HG02943 (cell line): ENCODE results near the gene SCGB3A1.

Source experiments
- ATAC-seq: cut with Tn5 transposase; IDR thresholded peaks from one replicate; pipeline ENCODE4 v1.9.1; 2021; ENCODE audit warnings: mild to moderate bottlenecking, low read depth, moderate library complexity; ENCODE audit not compliant: unreplicated experiment

The SCGB3A1 gene

GRCh38 chr5:180591311-180591887 lies at the start of gene SCGB3A1:
Gene SCGB3A1 (minus strand): TSS chr5:180591499. CDS start chr5:180591462, 37 bp downstream.
- ATAC-seq: no peak

- ATAC-seq: no peak
These were observed 49.2 kb upstream of the SCGB3A1 start for GRCh38 chr5:180640611-180640860.

- ATAC-seq: no peak
These were observed 48.7 kb upstream of the SCGB3A1 start for GRCh38 chr5:180639741-180640610.

GRCh38 chr5:180639287-180639686 lies 48.0 kb upstream of the SCGB3A1 start:
- ATAC-seq: no peak

GRCh38 chr5:180637962-180638680 lies 46.8 kb upstream of the SCGB3A1 start:
- ATAC-seq: no peak

- ATAC-seq: no peak
These were observed 45.2 kb upstream of the SCGB3A1 start for GRCh38 chr5:180636403-180637075.

GRCh38 chr5:180636016-180636402 lies 44.7 kb upstream of the SCGB3A1 start:
- ATAC-seq: no peak

- ATAC-seq: no peak
These were observed 42.2 kb upstream of the SCGB3A1 start for GRCh38 chr5:180633283-180634177.

- ATAC-seq: no peak
These were observed 41.5 kb upstream of the SCGB3A1 start for GRCh38 chr5:180632768-180633167.

GRCh38 chr5:180631549-180632383 lies 40.5 kb upstream of the SCGB3A1 start:
- no peak for ATAC-seq

- ATAC-seq: no peak
These were observed 39.1 kb upstream of the SCGB3A1 start for GRCh38 chr5:180630426-180630825.

- ATAC-seq: no peak
These were observed 38.6 kb upstream of the SCGB3A1 start for GRCh38 chr5:180629831-180630382.

- ATAC-seq: no peak
These were observed 37.8 kb upstream of the SCGB3A1 start for GRCh38 chr5:180628827-180629750.

- no peak for ATAC-seq
These were observed 36.9 kb upstream of the SCGB3A1 start for GRCh38 chr5:180628211-180628610.

- no peak for ATAC-seq
These were observed 36.3 kb upstream of the SCGB3A1 start for GRCh38 chr5:180627386-180628120.

- no peak for ATAC-seq
These were observed 35.5 kb upstream of the SCGB3A1 start for GRCh38 chr5:180626661-180627385.
